Endodermal cell (in vitro differentiated cells): Measurements from ENCODE around the gene RHOH. TPM values are rescaled to one million over a fixed set of nuclear protein-coding genes. Genes with fewer than 3 reads are reported as not detected.
"Not testable (repeated sequence)": the region's sequence is repeated elsewhere in the genome, so short reads cannot be mapped to it uniquely, and the experiment has no call there.

Source experiments
- DNase-seq: peaks from one replicate; pipeline ENCODE4 v3.0.0-alpha.2; 2017
- H3K27ac ChIP-seq: 2 replicates; pipeline ENCODE4 v1.5.1; 2013; ENCODE audit warnings: mild to moderate bottlenecking, low read depth, low read length, moderate library complexity
- H3K27me3 ChIP-seq: 2 replicates; pipeline ENCODE4 v1.6.1; 2013; ENCODE audit warnings: mild to moderate bottlenecking, low read length, moderate library complexity; ENCODE audit not compliant: insufficient read depth, control insufficient read depth, poor library complexity, severe bottlenecking
- H3K36me3 ChIP-seq: 2 replicates; pipeline ENCODE4 v1.7.0; 2013; ENCODE audit warnings: mild to moderate bottlenecking, low read length, moderate library complexity; ENCODE audit not compliant: control insufficient read depth, insufficient read depth
- H3K4me1 ChIP-seq: one replicate; pipeline ENCODE4 v1.7.0; 2013; ENCODE audit warnings: low read length; ENCODE audit not compliant: control insufficient read depth, insufficient read depth
- H3K4me3 ChIP-seq: 2 replicates; pipeline ENCODE4 v1.5.1; 2013; ENCODE audit warnings: mild to moderate bottlenecking, low read length, moderate library complexity
- H3K9ac ChIP-seq: 2 replicates; pipeline ENCODE4 v1.6.1; 2013; ENCODE audit warnings: mild to moderate bottlenecking, low read length, moderate library complexity; ENCODE audit not compliant: poor library complexity, severe bottlenecking; ENCODE audit errors: extremely low read depth
- H3K9me3 ChIP-seq: 2 replicates; pipeline ENCODE4 v1.6.1; 2013; ENCODE audit warnings: mild to moderate bottlenecking, low read length, moderate library complexity; ENCODE audit not compliant: control insufficient read depth
- H3K27ac Mint-ChIP-seq: 2 replicates; pipeline ENCODE4 v1.8.0; 2020; ENCODE audit warnings: mixed read lengths
- H3K27me3 Mint-ChIP-seq: 2 replicates; pipeline ENCODE4 v1.8.0; 2021; ENCODE audit warnings: mild to moderate bottlenecking, mixed read lengths; ENCODE audit not compliant: insufficient read depth
- H3K36me3 Mint-ChIP-seq: 2 replicates; pipeline ENCODE4 v1.8.0; 2020; ENCODE audit warnings: low read depth, mixed read lengths
- H3K4me1 Mint-ChIP-seq: 2 replicates; pipeline ENCODE4 v1.8.0; 2020; ENCODE audit warnings: mixed read lengths
- H3K4me3 Mint-ChIP-seq: 2 replicates; pipeline ENCODE4 v1.8.0; 2020; ENCODE audit warnings: mild to moderate bottlenecking, moderate library complexity, mixed read lengths
- H3K9me3 Mint-ChIP-seq: 2 replicates; pipeline ENCODE4 v1.8.0; 2020; ENCODE audit warnings: mild to moderate bottlenecking, mixed read lengths
- CTCF ChIP-seq: fragments of 200-600 bp; sonication (generic); conservative IDR thresholded peaks from 2 replicates; pipeline ENCODE4 v1.5.0; 2021; ENCODE audit warnings: antibody characterized with exemption, mild to moderate bottlenecking
- WGBS, 2 experiments: methylation state at CpG; one replicate each; pipeline versions ENCODE4 v1.1.5 to v1.1.7; 2013; ENCODE audit warnings: missing lambda C conversion rate in 2 of 2, mixed read lengths in 1 of 2; ENCODE audit not compliant: insufficient coverage in 1 of 2, insufficient read length in 1 of 2; 5-methylcytosine and 5-hydroxymethylcytosine counted together
- long read RNA-seq, 4 experiments: library from polyadenylated mRNA in 2 of 4; library from RNA in 1 of 4; library from capped mRNA in 1 of 4; stranded (forward) in 3 of 4; unstranded in 1 of 4; transcript quantifications; one replicate each; pipeline ENCODE4 v2.0.0, GENCODE V29; 2020 to 2021; ENCODE audit warnings: inconsistent platforms in 1 of 4
- polyA plus RNA-seq, 2 experiments: library from polyadenylated mRNA; stranded (reverse); fragments of 50-300 nt; gene quantifications; one replicate each; pipeline ENCODE4 v1.2.3, GENCODE V29; 2013
- total RNA-seq, 2 donors: library from RNA; stranded (reverse); fragmentation: NEBNext Ultra II Directional in 1 of 2; extraction: Animal tissue kit (Norgen Biotek cat#: 25700) in 1 of 2; gene quantifications; 2 replicates in 1 of 2; 3 replicates in 1 of 2; pipeline ENCODE4 v1.2.1, GENCODE V29; 2021

The RHOH gene, protein sequence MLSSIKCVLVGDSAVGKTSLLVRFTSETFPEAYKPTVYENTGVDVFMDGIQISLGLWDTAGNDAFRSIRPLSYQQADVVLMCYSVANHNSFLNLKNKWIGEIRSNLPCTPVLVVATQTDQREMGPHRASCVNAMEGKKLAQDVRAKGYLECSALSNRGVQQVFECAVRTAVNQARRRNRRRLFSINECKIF
- 1 to 10 TPM; 2.9 to 9.4 TPM for total RNA-seq
- polyA plus RNA-seq (2013, experiment 1 of 2): 0.36 TPM
- polyA plus RNA-seq (2013, experiment 2 of 2): 0.54 TPM
- long read RNA-seq, experiment 1, full-length matches to known transcripts: 1 of 2 reads
- long read RNA-seq, experiment 1, partial matches to known transcripts: 1 of 2 reads
- long read RNA-seq, experiment 1, other reads (novel, unspliced or antisense): 0 of 2 reads
- long read RNA-seq, experiment 2, full-length matches to known transcripts: 1 of 1 reads
- long read RNA-seq, experiment 2, partial matches to known transcripts: 0 of 1 reads
- long read RNA-seq, experiment 2, other reads (novel, unspliced or antisense): 0 of 1 reads
- long read RNA-seq, experiment 3, full-length matches to known transcripts: 49 of 54 reads
- long read RNA-seq, experiment 3, partial matches to known transcripts: 2 of 54 reads
- long read RNA-seq, experiment 3, other reads (novel, unspliced or antisense): 3 of 54 reads
- long read RNA-seq, experiment 4, full-length matches to known transcripts: 6 of 6 reads
- long read RNA-seq, experiment 4, partial matches to known transcripts: 0 of 6 reads
- long read RNA-seq, experiment 4, other reads (novel, unspliced or antisense): 0 of 6 reads

- H3K27ac Mint-ChIP-seq: peak within 1 kb of the TSS; percentile 96
- peak within 1 kb of the TSS; percentile 9 for H3K9ac ChIP-seq
- no peak within 1 kb of the TSS for H3K27ac ChIP-seq
- H3K4me1 Mint-ChIP-seq: peaks cover 69% of the 10 kb centered on the region
- peak within 1 kb of the TSS; percentile 50 for H3K4me3 Mint-ChIP-seq
- H3K9me3 ChIP-seq: no peaks in the 10 kb centered on the region
- peaks cover 4% of the 10 kb centered on the region for H3K4me1 ChIP-seq
- 32 to 41% methylated on average over 6 to 14 of the region's 14 CpGs for WGBS, 2 experiments
- peak within 1 kb of the TSS; percentile 69 for H3K4me3 ChIP-seq
- H3K36me3 Mint-ChIP-seq: no peaks in the 10 kb centered on the region
- H3K9me3 Mint-ChIP-seq: no peaks in the 10 kb centered on the region
- TF ChIP-seq CTCF: no peak
- peak; percentile 61 for DNase-seq
- H3K27me3 Mint-ChIP-seq: no peaks in the 10 kb centered on the region
- no peaks in the 10 kb centered on the region for H3K27me3 ChIP-seq
- H3K36me3 ChIP-seq: no peaks in the 10 kb centered on the region
Measured at GRCh38 chr4:40196724-40197281, at the start of gene RHOH. RHOH (plus strand) TSS chr4:40197031; CDS start chr4:40243387, 46,356 bp downstream.

GRCh38 chr4:40147490-40147889, 49.3 kb upstream of the RHOH start:
- H3K36me3 ChIP-seq: peaks cover 75% of the 10 kb centered on the region
- not testable (repeated sequence) for H3K27ac Mint-ChIP-seq, H3K4me3 ChIP-seq, H3K4me3 Mint-ChIP-seq, H3K27me3 ChIP-seq, H3K4me1 ChIP-seq, H3K27ac ChIP-seq, H3K9ac ChIP-seq, DNase-seq, H3K4me1 Mint-ChIP-seq, H3K27me3 Mint-ChIP-seq
- H3K9me3 ChIP-seq: peaks cover 67% of the 10 kb centered on the region
- peaks cover 78% of the 10 kb centered on the region for H3K36me3 Mint-ChIP-seq
- WGBS, 2 experiments: 80 to 98% methylated on average over 1 to 24 of the region's 31 CpGs
- H3K9me3 Mint-ChIP-seq: peaks cover 46% of the 10 kb centered on the region

GRCh38 chr4:40149960-40150385, 46.9 kb upstream of the RHOH start:
- Histone ChIP-seq H3K9ac (no peak overlapping the region), H3K4me3 (peak overlapping the region; percentile 46), H3K4me1 (no peaks in the 10 kb centered on the region), H3K27me3 (no peaks in the 10 kb centered on the region), H3K36me3 (peaks cover 74% of the 10 kb centered on the region), H3K9me3 (peaks cover 44% of the 10 kb centered on the region), H3K27ac (no peak overlapping the region)
- H3K27ac Mint-ChIP-seq: no peak overlapping the region
- no peaks in the 10 kb centered on the region for H3K4me1 Mint-ChIP-seq
- H3K27me3 Mint-ChIP-seq: no peaks in the 10 kb centered on the region
- peaks cover 63% of the 10 kb centered on the region for H3K36me3 Mint-ChIP-seq
- TF ChIP-seq CTCF: peak; percentile 92
- H3K9me3 Mint-ChIP-seq: peaks cover 44% of the 10 kb centered on the region
- peak; percentile 87 for DNase-seq
- no peak overlapping the region for H3K4me3 Mint-ChIP-seq
- WGBS, 2 experiments: 91 to 93% methylated on average over 3 of the region's 3 CpGs
